Measurements from ENCODE around the gene OPN1MW. TPM values are rescaled to one million over a fixed set of nuclear protein-coding genes. Genes with fewer than 3 reads are reported as not detected.

The OPN1MW gene
- not detected in 2 replicates for total RNA-seq

GRCh38 chrX:154182296-154182695 lies at the start of gene OPN1MW:
OPN1MW (plus strand) TSS chrX:154182596; CDS start chrX:154182678, 82 bp downstream.

GRCh38 chrX:154144010-154144409 lies 38.4 kb upstream of the OPN1MW start, which contains the start of gene OPN1LW:
OPN1LW (plus strand) TSS chrX:154144243; CDS start chrX:154144284, 41 bp downstream.

GRCh38 chrX:154219456-154219855 lies 37.1 kb downstream of the OPN1MW start, which contains the start of gene OPN1MW2:
OPN1MW2 (plus strand) TSS chrX:154219756; CDS start chrX:154219816, 60 bp downstream.

Other genes with a start within 250 kb of the OPN1MW start
- 70.4 and 74.6 TPM in 2 replicates for gene NAA10, start 247.6 kb upstream of the OPN1MW start, total RNA-seq
- gene RENBP, start 238.0 kb upstream of the OPN1MW start, total RNA-seq, result 3.7 TPM in 2 replicates
- 26.8 and 40.7 TPM in 2 replicates for gene HCFC1, start 210.8 kb upstream of the OPN1MW start, total RNA-seq
- 6.5 and 7.3 TPM in 2 replicates for gene TMEM187, start 209.8 kb upstream of the OPN1MW start, total RNA-seq
- 59.2 and 79.8 TPM in 2 replicates for gene IRAK1, start 162.7 kb upstream of the OPN1MW start, total RNA-seq
- gene MECP2, start 84.9 kb upstream of the OPN1MW start, total RNA-seq, result 18.2 and 18.7 TPM in 2 replicates
- not detected in 2 replicates for gene OPN1LW, start 38.4 kb upstream of the OPN1MW start, total RNA-seq
- gene OPN1MW2, start 37.2 kb downstream of the OPN1MW start, total RNA-seq, result not detected in 2 replicates
- not detected in 2 replicates for gene OPN1MW3, start 75.0 kb downstream of the OPN1MW start, total RNA-seq
- gene TEX28, start 112.5 kb downstream of the OPN1MW start, total RNA-seq, result not detected in 2 replicates
- not detected in 2 replicates for gene TKTL1, start 113.2 kb downstream of the OPN1MW start, total RNA-seq
- gene FLNA, start 192.0 kb downstream of the OPN1MW start, total RNA-seq, result 1,220 and 1,461 TPM in 2 replicates
- 32.7 and 38.5 TPM in 2 replicates for gene EMD, start 196.7 kb downstream of the OPN1MW start, total RNA-seq
- 1,085 and 1,649 TPM in 2 replicates for gene RPL10, start 215.8 kb downstream of the OPN1MW start, total RNA-seq
- gene DNASE1L1, start 226.7 kb downstream of the OPN1MW start, total RNA-seq, result 18.0 and 28.2 TPM in 2 replicates
- 18.4 and 20.9 TPM in 2 replicates for gene TAFAZZIN, start 228.9 kb downstream of the OPN1MW start, total RNA-seq
- 35.6 and 39.3 TPM in 2 replicates for gene ATP6AP1, start 246.1 kb downstream of the OPN1MW start, total RNA-seq